Measurements from ENCODE around the gene SH3PXD2A.

GRCh38 chr10:103695584-103696005 is 159.8 kb downstream of the SH3PXD2A start:
- TF ChIP-seq CTCF (IDR thresholded peaks at IDR 0.05; ENCODE audit: insufficient read depth, low read depth, low read length) (no peak), EZH2 (IDR thresholded peaks at IDR 0.05; ENCODE audit: insufficient read depth, low read length) (no peak)
